Suprapubic skin (tissue), 4 donors: ENCODE data around the gene NRF1. TPM values are rescaled to one million over a fixed set of nuclear protein-coding genes. Genes with fewer than 3 reads are reported as not detected.

Experiments
- DNase-seq, 2 donors: peaks; one replicate each; pipeline ENCODE4 v3.0.0-alpha.2; 2019; ENCODE audit warnings: low spot score in 2 of 2
- H3K27ac ChIP-seq: fragments of 200-600 bp; sonication (generic); one replicate; pipeline ENCODE4 v1.5.1; 2019
- H3K27me3 ChIP-seq: fragments of 200-600 bp; sonication (generic); one replicate; pipeline ENCODE4 v1.5.1; 2019
- H3K36me3 ChIP-seq: fragments of 200-600 bp; sonication (generic); one replicate; pipeline ENCODE4 v1.5.1; 2019
- H3K4me1 ChIP-seq: fragments of 200-600 bp; sonication (generic); one replicate; pipeline ENCODE4 v1.5.1; 2019
- H3K4me3 ChIP-seq: fragments of 200-600 bp; sonication (generic); one replicate; pipeline ENCODE4 v1.5.1; 2019; ENCODE audit warnings: mild to moderate bottlenecking
- H3K9me3 ChIP-seq: fragments of 200-600 bp; sonication (generic); one replicate; pipeline ENCODE4 v1.5.1; 2019
- EP300 ChIP-seq: sonication (generic); formaldehyde crosslinking; IDR thresholded peaks from one replicate; pipeline ENCODE4 v1.6.1; 2017; ENCODE audit warnings: antibody characterized with exemption
- POLR2A ChIP-seq, 2 donors: fragments of 450-650 bp; IDR thresholded peaks; one replicate each; pipeline ENCODE4 v1.6.1; 2017; ENCODE audit warnings: antibody characterized with exemption in 2 of 2, mild to moderate bottlenecking in 2 of 2, moderate library complexity in 2 of 2
- POLR2AphosphoS5 ChIP-seq, 3 donors: sonication (generic); formaldehyde crosslinking; IDR thresholded peaks; one replicate each; pipeline ENCODE4 v1.6.1; 2017; ENCODE audit warnings: antibody characterized with exemption in 3 of 3
- WGBS: methylation state at CpG from one replicate; pipeline ENCODE4 v1.1.5; 2018; 5-methylcytosine and 5-hydroxymethylcytosine counted together
- total RNA-seq, 4 donors: library from RNA; depleted of rRNA; stranded (reverse); fragments of >200 nt; gene quantifications; one replicate each; pipeline ENCODE4 v1.1.0, GENCODE V29; 2016
- TF ChIP-seq, protein P1 (sequence below), 2 donors: fragments of 200-600 bp in 1 of 2; fragments of 450-650 bp in 1 of 2; sonication (generic) in 1 of 2; IDR thresholded peaks; one replicate each; pipeline ENCODE4 v1.5.1; 2016 to 2019; ENCODE audit warnings: antibody characterized with exemption in 2 of 2, mild to moderate bottlenecking in 1 of 2, moderate library complexity in 1 of 2

Gene NRF1
- total RNA-seq, 4 donors from 2014 or later, result 11.7 to 33.2 (median 15.5) TPM

GRCh38 chr7:129774359-129774758, 162.8 kb downstream of the NRF1 start:
- TF ChIP-seq POLR2A (IDR thresholded peaks at IDR 0.05) (no peak), POLR2AphosphoS5 (IDR thresholded peaks at IDR 0.05) (no peak), EP300 (no peak)
- TF ChIP-seq, protein P1, sequence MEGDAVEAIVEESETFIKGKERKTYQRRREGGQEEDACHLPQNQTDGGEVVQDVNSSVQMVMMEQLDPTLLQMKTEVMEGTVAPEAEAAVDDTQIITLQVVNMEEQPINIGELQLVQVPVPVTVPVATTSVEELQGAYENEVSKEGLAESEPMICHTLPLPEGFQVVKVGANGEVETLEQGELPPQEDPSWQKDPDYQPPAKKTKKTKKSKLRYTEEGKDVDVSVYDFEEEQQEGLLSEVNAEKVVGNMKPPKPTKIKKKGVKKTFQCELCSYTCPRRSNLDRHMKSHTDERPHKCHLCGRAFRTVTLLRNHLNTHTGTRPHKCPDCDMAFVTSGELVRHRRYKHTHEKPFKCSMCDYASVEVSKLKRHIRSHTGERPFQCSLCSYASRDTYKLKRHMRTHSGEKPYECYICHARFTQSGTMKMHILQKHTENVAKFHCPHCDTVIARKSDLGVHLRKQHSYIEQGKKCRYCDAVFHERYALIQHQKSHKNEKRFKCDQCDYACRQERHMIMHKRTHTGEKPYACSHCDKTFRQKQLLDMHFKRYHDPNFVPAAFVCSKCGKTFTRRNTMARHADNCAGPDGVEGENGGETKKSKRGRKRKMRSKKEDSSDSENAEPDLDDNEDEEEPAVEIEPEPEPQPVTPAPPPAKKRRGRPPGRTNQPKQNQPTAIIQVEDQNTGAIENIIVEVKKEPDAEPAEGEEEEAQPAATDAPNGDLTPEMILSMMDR (IDR thresholded peaks at IDR 0.05), result no peak
- no peak overlapping the region for H3K4me3 ChIP-seq
- no peaks in the 10 kb centered on the region for H3K9me3 ChIP-seq
- WGBS, result 93% methylated on average over 6 of the region's 11 CpGs
- no peaks in the 10 kb centered on the region for H3K36me3 ChIP-seq
- H3K27me3 ChIP-seq, result peaks cover 41% of the 10 kb centered on the region
- DNase-seq, result peak in 1 of 2 donors; percentile 47
- no peak overlapping the region for H3K27ac ChIP-seq
- peaks cover 11% of the 10 kb centered on the region for H3K4me1 ChIP-seq

GRCh38 chr7:129774871-129775694, 163.6 kb downstream of the NRF1 start:
- Histone ChIP-seq H3K27ac (no peak overlapping the region), H3K36me3 (no peaks in the 10 kb centered on the region), H3K4me3 (no peak overlapping the region), H3K27me3 (peaks cover 48% of the 10 kb centered on the region), H3K9me3 (no peaks in the 10 kb centered on the region), H3K4me1 (peaks cover 18% of the 10 kb centered on the region)
- TF ChIP-seq, protein P1 (IDR thresholded peaks at IDR 0.05), result no peak
- no peak for TF ChIP-seq EP300
- 87% methylated on average over 15 of the region's 18 CpGs for WGBS
- peak in 1 of 2 donors; percentile 51 for DNase-seq

GRCh38 chr7:129775695-129776361, 164.3 kb downstream of the NRF1 start:
- no peaks in the 10 kb centered on the region for H3K9me3 ChIP-seq
- peak in 1 of 2 donors; percentile 49 for DNase-seq

DNA sequence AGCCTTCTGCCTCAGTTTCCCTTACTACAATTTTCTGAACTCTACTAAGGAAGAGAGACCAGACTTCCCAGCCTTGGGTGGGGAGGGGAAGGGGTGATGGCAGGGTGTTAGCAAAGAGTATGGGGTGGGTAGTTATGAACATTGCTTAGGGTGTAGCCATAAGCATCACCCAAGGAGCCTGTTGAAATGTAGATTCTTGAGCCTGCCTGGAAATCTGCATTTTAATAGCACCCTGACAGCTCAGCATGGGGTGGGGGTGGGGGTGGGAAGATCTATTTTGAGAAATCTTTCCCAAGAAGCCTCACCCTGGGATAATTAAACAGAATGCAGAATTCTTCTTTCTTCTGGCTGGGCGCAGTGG, 164.8 kb downstream of the NRF1 start:
- no peak for DNase-seq
- Histone ChIP-seq H3K27me3 (peaks cover 60% of the 10 kb centered on the region), H3K27ac (no peak overlapping the region), H3K9me3 (no peaks in the 10 kb centered on the region), H3K4me1 (peaks cover 30% of the 10 kb centered on the region), H3K36me3 (no peaks in the 10 kb centered on the region), H3K4me3 (no peak overlapping the region)
- no peak for TF ChIP-seq EP300
- TF ChIP-seq POLR2AphosphoS5 (IDR thresholded peaks at IDR 0.05), result no peak
- TF ChIP-seq, protein P1 (IDR thresholded peaks at IDR 0.05), result no peak
- TF ChIP-seq POLR2A (IDR thresholded peaks at IDR 0.05), result no peak
- WGBS, result 82% methylated on average over 1 of the region's 1 CpG

More at GRCh38 chr7:129775695-129776361, 164.3 kb downstream of the NRF1 start:
- TF ChIP-seq EP300, result no peak
- TF ChIP-seq POLR2A (IDR thresholded peaks at IDR 0.05), result no peak
- TF ChIP-seq POLR2AphosphoS5 (IDR thresholded peaks at IDR 0.05), result no peak
- TF ChIP-seq, protein P1 (IDR thresholded peaks at IDR 0.05), result no peak
- Histone ChIP-seq H3K4me3 (no peak overlapping the region), H3K4me1 (peaks cover 25% of the 10 kb centered on the region), H3K27ac (no peak overlapping the region), H3K36me3 (no peaks in the 10 kb centered on the region), H3K27me3 (peaks cover 55% of the 10 kb centered on the region)
- 56% methylated on average over 8 of the region's 12 CpGs for WGBS

DNA sequence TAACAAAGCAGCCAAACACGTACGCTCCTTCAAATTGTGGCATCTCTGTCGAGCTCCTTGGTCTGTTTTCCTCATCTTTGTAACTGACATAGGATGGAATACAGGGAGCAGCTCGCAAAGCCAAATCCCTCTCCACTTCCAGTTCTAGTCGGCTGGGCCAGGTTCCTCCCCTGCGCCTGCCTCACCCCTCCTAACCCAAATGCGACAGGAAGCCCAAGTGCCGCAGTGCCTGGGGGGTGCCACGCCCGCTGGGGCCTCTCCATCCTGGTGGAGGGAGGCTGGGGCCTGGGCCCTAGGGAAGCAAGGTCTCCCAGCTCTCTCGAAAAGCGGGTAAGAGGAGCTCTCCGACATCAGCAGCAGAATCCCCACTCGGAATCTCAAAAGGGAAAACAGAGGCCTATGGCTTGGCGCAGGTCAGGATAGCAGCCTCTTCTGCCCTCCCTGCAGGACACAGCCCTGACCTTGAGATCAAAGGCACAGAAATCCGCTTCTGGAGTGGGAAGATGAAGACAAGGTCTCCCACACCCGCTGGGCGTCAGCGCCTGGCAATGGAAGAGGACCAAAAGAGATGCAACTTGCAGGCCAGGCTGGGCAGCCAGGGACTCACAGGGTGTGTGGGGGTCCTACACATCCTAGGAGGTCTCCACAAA, 165.8 kb downstream of the NRF1 start:
- WGBS, result 75% methylated on average over 13 of the region's 19 CpGs
- Histone ChIP-seq H3K9me3 (no peaks in the 10 kb centered on the region), H3K27ac (no peak overlapping the region), H3K36me3 (no peaks in the 10 kb centered on the region), H3K27me3 (peaks cover 64% of the 10 kb centered on the region), H3K4me3 (no peak overlapping the region), H3K4me1 (peaks cover 40% of the 10 kb centered on the region)
- TF ChIP-seq POLR2AphosphoS5 (IDR thresholded peaks at IDR 0.05) (no peak), EP300 (no peak), POLR2A (IDR thresholded peaks at IDR 0.05) (no peak)
- TF ChIP-seq, protein P1 (IDR thresholded peaks at IDR 0.05), result no peak
- DNase-seq, result peak in 1 of 2 donors; percentile 54
